Heart left ventricle (tissue), 16 donors: ENCODE results near the gene KRT8. TPM values are rescaled to one million over a fixed set of nuclear protein-coding genes. Genes with fewer than 3 reads are reported as not detected.
A peak's percentile ranks its signal among the peaks of the same experiment; 100 is the strongest.

ENCODE experiments used
- ATAC-seq, 4 donors: fragments of 200-7000 bp; cut with Tn5 transposase; one replicate each; pipeline ENCODE4 v1.9.1; 2020 to 2022; ENCODE audit warnings: moderate library complexity in 4 of 4, mild to moderate bottlenecking in 3 of 4, moderate number of reproducible peaks in 1 of 4
- DNase-seq, 5 donors: peaks; one replicate each; pipeline ENCODE4 v3.0.0-alpha.2; 2020
- H3K27ac ChIP-seq, 12 donors: fragments of 200-600 bp; sonication (generic) in 4 of 12; one replicate each; pipeline versions ENCODE4 v1.5.0 to v1.8.0; 2016 to 2022; ENCODE audit warnings: mild to moderate bottlenecking in 2 of 12
- H3K27me3 ChIP-seq, 9 donors: fragments of 200-600 bp; sonication (generic) in 2 of 9; one replicate each; pipeline versions ENCODE4 v1.5.1 to v1.8.0; 2016 to 2022; ENCODE audit warnings: mild to moderate bottlenecking in 3 of 9
- H3K36me3 ChIP-seq, 9 donors: fragments of 200-600 bp; sonication (generic) in 2 of 9; one replicate each; pipeline versions ENCODE4 v1.5.0 to v1.8.0; 2018 to 2022; ENCODE audit warnings: mild to moderate bottlenecking in 2 of 9
- H3K4me1 ChIP-seq, 12 donors: fragments of 200-600 bp; sonication (generic) in 4 of 12; one replicate each; pipeline versions ENCODE4 v1.5.0 to v1.8.0; 2016 to 2022; ENCODE audit warnings: mild to moderate bottlenecking in 3 of 12
- H3K4me3 ChIP-seq, 12 donors: fragments of 200-600 bp; sonication (generic) in 4 of 12; one replicate each; pipeline versions ENCODE4 v1.5.0 to v1.8.0; 2017 to 2022; ENCODE audit warnings: mild to moderate bottlenecking in 9 of 12, moderate library complexity in 4 of 12
- H3K9me3 ChIP-seq, 12 donors: fragments of 200-600 bp; sonication (generic) in 4 of 12; one replicate each; pipeline versions ENCODE4 v1.5.0 to v1.8.0; 2016 to 2022; ENCODE audit warnings: mild to moderate bottlenecking in 1 of 12
- CTCF ChIP-seq, 12 donors: fragments of 200-600 bp; sonication (generic) in 4 of 12; IDR thresholded peaks; one replicate each; pipeline versions ENCODE4 v1.5.0 to v1.8.0; 2018 to 2022; ENCODE audit warnings: antibody characterized with exemption in 12 of 12, mild to moderate bottlenecking in 5 of 12
- POLR2A ChIP-seq, 2 donors: fragments of 450-650 bp; IDR thresholded peaks; one replicate each; pipeline ENCODE4 v1.6.1; 2017; ENCODE audit warnings: antibody characterized with exemption in 2 of 2, mild to moderate bottlenecking in 2 of 2, moderate library complexity in 2 of 2
- WGBS, 4 donors: extraction: QIAGEN DNeasy Blood & Tissue Kit in 2 of 4; methylation state at CpG; one replicate each; pipeline versions ENCODE4 v1.1.5 to v1.1.7; 2013 to 2018; 5-methylcytosine and 5-hydroxymethylcytosine counted together
- intact Hi-C, 10 donors: fragments of 100-400 bp; cut with DNase I; formaldehyde crosslinking; loops; one replicate each; pipeline versions ENCODE4 v1.11.1 to v1.14.2; 2022
- polyA plus RNA-seq, 2 donors: library from polyadenylated mRNA; stranded (reverse); fragments of 200-250 nt; gene quantifications; one replicate each; pipeline ENCODE4 v1.2.3, GENCODE V29; 2013
- total RNA-seq, 9 donors: library from RNA; depleted of rRNA in 2 of 9; stranded (reverse); fragments of >200 nt in 2 of 9; fragmentation: NEBNext Ultra II Directional in 3 of 9; extraction: Animal tissue kit (Norgen Biotek cat#: 25700) in 3 of 9; gene quantifications; one replicate each; pipeline versions ENCODE4 v1.1.0 to v1.2.4, GENCODE V29; 2016 to 2023
- donor health status: ischemic (EF 13 %, LVEDD 7.1; RV severe dilation, severe dysfunction).
- donor health status: healthy with polysubstance abuse.
- donor health status: DM: no; HTN: yes; CAD: no.
- donor health status: DM: no; HTN: no; CAD: no.
- donor health status: ischemic (EF 25% LVEDD 6.9; RV normal size, moderate dysfunction).
- donor health status: ischemic (EF 25% LVEDD 5.7; RV mildly dilated, moderate dysfunction).
- donor health status: healthy.
- donor health status: DM: yes; HTN: yes; CAD: no.
- donor health status: ischemic (EF 35%, LVEDD 5.7; RV mildly dilated, moderate dysfunction).
- donor health status: nonischemic (EF 11% LVEDD 7.7; RV severe dilation, severe dysfunction).
- donor health status: DM: yes; HTN: yes; CAD: no.
- donor health status: PGD.
- donor health status: ischemic (EF 29% LVEDD 5.4; RV normal size, mild dysfunction).
- donor health status: nonischemic (EF 23%, LVEDD 6.1; RV moderate dilation, normal function).

KRT8 gene
- total and polyA plus RNA-seq, 11 donors: 79.9 to 227 (median 127) TPM

GRCh38 chr12:52942066-52942900, 37.4 kb upstream of the KRT8 start:
- H3K4me3 ChIP-seq: no peak overlapping the region
- WGBS, 4 donors: 83 to 87% (median 86%) methylated on average over 11 of the region's 11 CpGs
- H3K27ac ChIP-seq: no peak overlapping the region
- peaks cover 0 to 9% (median 0%) of the 10 kb centered on the region in 12 donors for H3K9me3 ChIP-seq
- intact Hi-C loops: no loop called here
- H3K27me3 ChIP-seq: no peaks in the 10 kb centered on the region
- ATAC-seq (no peak), DNase-seq (no peak)
- TF ChIP-seq CTCF (IDR thresholded peaks at IDR 0.05): no peak
- TF ChIP-seq POLR2A (IDR thresholded peaks at IDR 0.05): no peak
- no peaks in the 10 kb centered on the region for H3K36me3 ChIP-seq
- H3K4me1 ChIP-seq: peaks cover 0 to 10% (median 0%) of the 10 kb centered on the region in 12 donors

DNA sequence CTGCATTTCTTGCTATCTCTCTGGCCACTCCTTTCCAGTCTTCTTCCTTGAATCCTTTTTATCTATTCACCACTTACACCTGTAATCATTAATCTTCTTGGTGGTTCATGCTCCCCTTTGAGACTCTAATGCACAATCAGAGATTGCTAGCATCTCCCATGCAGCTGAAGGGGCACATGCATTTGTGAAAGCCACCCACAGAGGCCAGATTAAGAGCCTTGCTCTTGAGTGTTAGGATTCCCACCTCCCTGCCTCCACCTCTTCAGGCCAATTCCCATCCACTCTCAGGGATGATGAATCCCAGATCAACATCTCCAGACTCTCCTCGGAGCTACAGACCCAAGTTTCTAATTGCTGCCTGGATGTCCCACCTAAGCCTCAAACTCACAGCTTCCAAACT, 24.7 kb upstream of the KRT8 start:
- WGBS, 4 donors: 43 to 50% (median 47%) methylated on average over 1 of the region's 1 CpG
- no peaks in the 10 kb centered on the region for H3K27me3 ChIP-seq
- ATAC-seq (no peak), DNase-seq (no peak)
- TF ChIP-seq CTCF (IDR thresholded peaks at IDR 0.05): no peak
- no peak for TF ChIP-seq POLR2A (IDR thresholded peaks at IDR 0.05)
- intact Hi-C loops: no loop called here
- H3K27ac ChIP-seq: no peak overlapping the region
- peaks cover 0 to 33% (median 12%) of the 10 kb centered on the region in 12 donors for H3K4me1 ChIP-seq
- no peaks in the 10 kb centered on the region for H3K9me3 ChIP-seq
- no peaks in the 10 kb centered on the region for H3K36me3 ChIP-seq
- H3K4me3 ChIP-seq: no peak overlapping the region

GRCh38 chr12:52927964-52928363, 23.1 kb upstream of the KRT8 start:
- intact Hi-C loops: loop anchor here in 1 of 10 donors (2.0 kb wide), 1 partner anchor 37 kb away; no protein-coding TSS in a partner anchor
- no peak for TF ChIP-seq CTCF (IDR thresholded peaks at IDR 0.05)
- TF ChIP-seq POLR2A (IDR thresholded peaks at IDR 0.05): no peak

GRCh38 chr12:52926596-52927234, 21.8 kb upstream of the KRT8 start:
- no peak for ATAC-seq
- 80 to 92% (median 84%) methylated on average over 4 of the region's 4 CpGs for WGBS, 4 donors

More at GRCh38 chr12:52927964-52928363, 23.1 kb upstream of the KRT8 start:
- Histone ChIP-seq H3K36me3 (no peaks in the 10 kb centered on the region), H3K27me3 (no peaks in the 10 kb centered on the region), H3K9me3 (no peaks in the 10 kb centered on the region), H3K27ac (no peak overlapping the region), H3K4me3 (no peak overlapping the region), H3K4me1 (peaks cover 0 to 33% (median 12%) of the 10 kb centered on the region in 12 donors)
- no peak for DNase-seq
- ATAC-seq: no peak
- 95 to 99% (median 97%) methylated on average over 4 of the region's 4 CpGs for WGBS, 4 donors

More at GRCh38 chr12:52926596-52927234, 21.8 kb upstream of the KRT8 start:
- Histone ChIP-seq H3K36me3 (no peaks in the 10 kb centered on the region), H3K4me3 (no peak overlapping the region), H3K27ac (peak overlapping the region in 3 of 12 donors; percentile 13 to 61 (median 38)), H3K9me3 (no peaks in the 10 kb centered on the region), H3K4me1 (peaks cover 0 to 33% (median 12%) of the 10 kb centered on the region in 12 donors), H3K27me3 (no peaks in the 10 kb centered on the region)
- no peak for TF ChIP-seq POLR2A (IDR thresholded peaks at IDR 0.05)
- no peak for TF ChIP-seq CTCF (IDR thresholded peaks at IDR 0.05)
- no peak for DNase-seq
- intact Hi-C loops: loop anchor here in 1 of 10 donors (2.0 kb wide), 1 partner anchor 36 kb away; no protein-coding TSS in a partner anchor
